HG02759 (cell line): ENCODE measurements around the gene KRT6A.

ENCODE experiments used
- ATAC-seq: cut with Tn5 transposase; IDR thresholded peaks from one replicate; pipeline ENCODE4 v1.9.1; 2021; ENCODE audit warnings: mild to moderate bottlenecking, moderate library complexity; ENCODE audit not compliant: unreplicated experiment

Gene KRT6A

GRCh38 chr12:52493172-52493571 is at the start of gene KRT6A:
KRT6A (minus strand) TSS chr12:52493257; CDS start chr12:52493188, 69 bp downstream.
- ATAC-seq = no peak

- ATAC-seq = no peak
Observed at GRCh38 chr12:52542157-52542556, 49.1 kb upstream of the KRT6A start.

- no peak for ATAC-seq
Observed at GRCh38 chr12:52541709-52542108, 48.7 kb upstream of the KRT6A start.

GRCh38 chr12:52540531-52540930 is 47.5 kb upstream of the KRT6A start:
- ATAC-seq = no peak

DNA sequence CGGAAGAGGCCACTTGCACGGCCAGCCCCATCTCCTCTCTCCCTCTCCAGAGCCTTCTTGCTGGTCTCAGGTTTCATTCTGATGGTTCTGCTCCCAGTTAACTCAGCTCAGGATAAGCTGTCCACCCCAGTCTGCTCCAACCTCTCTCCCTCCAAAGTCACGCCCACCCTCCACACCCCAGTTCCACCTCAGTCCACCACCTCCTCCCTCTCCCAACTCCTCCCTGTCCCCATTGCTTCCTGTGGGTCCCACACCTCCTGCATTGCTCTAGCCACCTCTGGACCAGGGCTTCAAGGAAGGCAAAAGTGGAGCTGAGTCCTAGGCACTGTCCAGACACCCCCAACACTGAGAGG is 46.7 kb upstream of the KRT6A start:
- ATAC-seq = no peak

DNA sequence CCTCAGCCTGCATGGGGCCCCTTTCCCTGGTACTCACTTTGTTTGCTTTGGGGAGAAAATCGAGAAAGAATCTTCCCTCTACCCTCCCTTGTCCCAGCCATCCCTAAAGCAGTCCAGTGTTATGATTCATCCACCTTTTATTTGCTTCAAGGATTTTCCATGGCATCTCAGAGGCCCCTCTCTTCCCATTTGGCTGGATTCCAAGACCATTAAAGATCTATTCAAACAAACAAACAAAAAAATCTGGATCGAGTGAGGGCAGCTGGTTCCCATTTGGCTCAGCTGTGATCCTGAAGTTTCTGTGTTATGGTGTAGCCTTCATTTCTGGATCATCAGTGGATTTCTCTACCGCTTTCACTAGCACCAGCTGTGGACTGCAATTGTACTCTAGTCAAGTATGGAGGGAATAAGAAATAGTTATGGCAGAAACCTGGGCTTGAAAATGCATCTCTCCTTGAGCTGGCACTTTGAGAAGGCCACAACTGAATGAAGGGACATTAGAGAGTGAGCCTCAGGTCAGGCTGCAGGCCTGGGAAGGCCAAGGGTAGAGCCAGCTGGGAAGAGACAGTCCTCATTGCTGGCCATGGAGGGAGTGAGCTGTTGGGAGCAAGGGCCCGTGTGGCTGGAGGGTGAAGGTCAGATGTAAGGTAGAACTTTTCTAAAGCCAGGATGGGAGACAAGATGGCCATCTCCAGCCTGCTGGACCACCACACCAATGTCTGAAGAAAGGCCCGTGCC is 46.2 kb upstream of the KRT6A start:
- ATAC-seq = no peak

- no peak for ATAC-seq
Observed at GRCh38 chr12:52537101-52537500, 44.0 kb upstream of the KRT6A start.

- no peak for ATAC-seq
Observed at GRCh38 chr12:52535574-52535973, 42.5 kb upstream of the KRT6A start.

DNA sequence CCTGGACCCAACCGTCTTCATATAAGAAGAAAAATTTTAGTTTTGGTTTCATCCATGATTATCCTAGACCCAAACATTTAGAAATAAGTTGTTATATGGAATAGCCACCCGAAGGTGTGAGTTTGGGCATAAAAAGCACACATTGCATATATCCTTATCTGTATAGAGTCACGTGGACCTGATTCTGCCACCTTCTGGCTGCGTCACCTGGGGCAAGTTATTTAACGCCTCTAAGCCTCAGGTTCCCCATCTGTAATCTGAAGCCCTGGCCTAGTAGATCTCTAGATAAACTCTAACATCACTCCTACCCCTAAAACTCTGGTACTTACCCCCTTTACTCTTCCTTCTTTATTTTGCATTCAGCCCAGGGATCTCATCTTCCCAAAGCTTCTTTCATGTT is 41.4 kb upstream of the KRT6A start:
- ATAC-seq = no peak

GRCh38 chr12:52533686-52534470 is 40.8 kb upstream of the KRT6A start:
- ATAC-seq = no peak

GRCh38 chr12:52532636-52533035 is 39.6 kb upstream of the KRT6A start:
- ATAC-seq = no peak

- no peak for ATAC-seq
Observed at GRCh38 chr12:52531566-52532300, 38.7 kb upstream of the KRT6A start.

GRCh38 chr12:52530905-52531304 is 37.8 kb upstream of the KRT6A start:
- no peak for ATAC-seq

GRCh38 chr12:52530366-52530765 is 37.3 kb upstream of the KRT6A start:
- ATAC-seq = no peak

- ATAC-seq = no peak
Observed at GRCh38 chr12:52529846-52530245, 36.8 kb upstream of the KRT6A start.

- ATAC-seq = no peak
Observed at GRCh38 chr12:52529417-52529816, 36.4 kb upstream of the KRT6A start.

GRCh38 chr12:52528641-52529143 is 35.6 kb upstream of the KRT6A start:
- ATAC-seq = no peak

DNA sequence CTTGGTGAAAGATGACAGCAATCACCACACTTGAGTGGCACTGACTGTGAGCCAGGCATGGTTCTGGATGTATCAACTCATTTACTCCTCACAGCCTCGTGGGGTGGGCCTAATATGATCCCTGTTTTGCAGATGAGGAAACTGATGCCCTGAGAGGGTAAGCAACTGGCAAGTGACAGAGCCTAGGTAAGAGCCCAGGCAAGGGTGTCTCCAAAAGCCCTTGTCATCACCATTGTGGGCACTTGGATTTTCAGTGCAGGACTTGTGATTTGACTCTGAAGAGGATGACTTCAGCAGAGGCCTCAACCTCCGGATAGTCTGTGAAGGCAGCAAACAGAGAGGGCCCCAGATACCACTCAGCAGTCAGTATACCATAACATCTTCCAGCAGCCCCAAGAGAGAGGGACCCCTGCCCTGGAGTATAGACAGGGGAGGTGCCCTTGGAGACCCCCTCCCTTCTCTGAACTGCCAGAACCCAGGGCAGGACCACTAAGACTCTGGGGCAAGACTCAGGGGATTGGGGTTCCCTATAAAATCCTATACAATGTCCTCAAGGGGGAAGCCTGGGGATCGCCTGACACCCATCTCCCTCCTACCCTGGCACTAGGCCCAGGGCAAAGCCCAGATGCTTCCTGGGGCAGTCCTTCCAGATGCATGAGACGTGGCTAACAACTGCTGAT is 34.2 kb upstream of the KRT6A start:
- ATAC-seq = no peak

DNA sequence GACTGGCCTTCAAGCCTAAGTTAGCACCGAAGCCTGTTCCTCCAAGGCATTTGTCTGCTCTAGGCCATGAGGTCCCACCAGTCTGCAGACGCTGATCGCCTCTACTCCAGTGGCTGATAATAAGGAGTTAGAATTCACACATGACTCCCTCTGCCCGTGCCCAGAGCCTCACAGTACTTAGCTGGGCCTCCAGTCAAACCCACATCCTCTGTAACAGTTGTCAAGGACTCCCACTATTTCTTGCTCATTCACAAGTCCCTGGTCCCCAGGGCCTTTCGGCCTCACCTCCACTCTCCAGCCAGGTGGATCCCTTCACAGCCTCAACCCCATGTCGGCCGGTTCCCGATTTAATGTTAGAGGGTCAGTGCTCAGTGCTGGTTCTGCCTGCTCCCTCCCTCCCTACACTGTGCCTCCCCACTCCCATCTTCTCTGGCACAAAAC is 33.5 kb upstream of the KRT6A start:
- no peak for ATAC-seq

GRCh38 chr12:52525661-52526499 is 32.8 kb upstream of the KRT6A start:
- ATAC-seq = no peak
